A673 (cell line): Measurements from ENCODE around the gene LMTK3.

Source experiments
- CTCF ChIP-seq: fragments of 300-800, 200-600 bp; sonication (generic); conservative IDR thresholded peaks from 2 replicates; pipeline ENCODE4 v1.5.1; 2017; ENCODE audit warnings: low read depth, mild to moderate bottlenecking, antibody characterized with exemption, low read length, moderate library complexity, mixed read lengths
- EZH2 ChIP-seq: fragments of 200-600 bp; sonication (generic); IDR thresholded peaks from 2 replicates; pipeline ENCODE4 v1.6.1; 2017; ENCODE audit warnings: borderline replicate concordance, low read depth, mild to moderate bottlenecking, mixed read lengths, antibody characterized with exemption, low read length; ENCODE audit not compliant: poor library complexity, severe bottlenecking

GRCh38 chr19:48451624-48452023, 60.0 kb downstream of the LMTK3 start:
- TF ChIP-seq CTCF (no peak), EZH2 (no peak)
